Measurements from ENCODE around the gene NDST1.

NDST1 gene

GRCh38 chr5:150573867-150574817, 66.2 kb downstream of the NDST1 start:
- no peak for TF ChIP-seq CTCF (conservative IDR thresholded peaks at IDR 0.05; ENCODE audit: control insufficient read depth, insufficient read depth, low read depth, low read length)
- H3K4me3 ChIP-seq (ENCODE audit: control insufficient read depth, low read depth, low read length): no peak overlapping the region
- DNase-seq (ENCODE audit: low read depth): no peak

- H3K4me3 ChIP-seq (ENCODE audit: control insufficient read depth, low read depth, low read length): no peak overlapping the region
- no peak for TF ChIP-seq CTCF (conservative IDR thresholded peaks at IDR 0.05; ENCODE audit: control insufficient read depth, insufficient read depth, low read depth, low read length)
- DNase-seq (ENCODE audit: low read depth): no peak
Observed at GRCh38 chr5:150574818-150575547, 67.1 kb downstream of the NDST1 start.

- no peak for TF ChIP-seq CTCF (conservative IDR thresholded peaks at IDR 0.05; ENCODE audit: control insufficient read depth, insufficient read depth, low read depth, low read length)
- no peak for DNase-seq (ENCODE audit: low read depth)
- no peak overlapping the region for H3K4me3 ChIP-seq (ENCODE audit: control insufficient read depth, low read depth, low read length)
Observed at GRCh38 chr5:150575745-150576448, 68.0 kb downstream of the NDST1 start.

- DNase-seq (ENCODE audit: low read depth): no peak
- no peak overlapping the region for H3K4me3 ChIP-seq (ENCODE audit: control insufficient read depth, low read depth, low read length)
- TF ChIP-seq CTCF (conservative IDR thresholded peaks at IDR 0.05; ENCODE audit: control insufficient read depth, insufficient read depth, low read depth, low read length): no peak
Observed at GRCh38 chr5:150576449-150576949, 68.6 kb downstream of the NDST1 start.

GRCh38 chr5:150577378-150578139, 69.6 kb downstream of the NDST1 start:
- H3K4me3 ChIP-seq (ENCODE audit: control insufficient read depth, low read depth, low read length): no peak overlapping the region
- DNase-seq (ENCODE audit: low read depth): no peak
- TF ChIP-seq CTCF (conservative IDR thresholded peaks at IDR 0.05; ENCODE audit: control insufficient read depth, insufficient read depth, low read depth, low read length): no peak
